NAMALWA (cell line): ENCODE data around the gene RPAP3.

ENCODE experiments used
- DNase-seq: peaks from one replicate; pipeline ENCODE4 v3.0.0-alpha.2; 2015; ENCODE audit warnings: low spot score

RPAP3 gene, protein sequence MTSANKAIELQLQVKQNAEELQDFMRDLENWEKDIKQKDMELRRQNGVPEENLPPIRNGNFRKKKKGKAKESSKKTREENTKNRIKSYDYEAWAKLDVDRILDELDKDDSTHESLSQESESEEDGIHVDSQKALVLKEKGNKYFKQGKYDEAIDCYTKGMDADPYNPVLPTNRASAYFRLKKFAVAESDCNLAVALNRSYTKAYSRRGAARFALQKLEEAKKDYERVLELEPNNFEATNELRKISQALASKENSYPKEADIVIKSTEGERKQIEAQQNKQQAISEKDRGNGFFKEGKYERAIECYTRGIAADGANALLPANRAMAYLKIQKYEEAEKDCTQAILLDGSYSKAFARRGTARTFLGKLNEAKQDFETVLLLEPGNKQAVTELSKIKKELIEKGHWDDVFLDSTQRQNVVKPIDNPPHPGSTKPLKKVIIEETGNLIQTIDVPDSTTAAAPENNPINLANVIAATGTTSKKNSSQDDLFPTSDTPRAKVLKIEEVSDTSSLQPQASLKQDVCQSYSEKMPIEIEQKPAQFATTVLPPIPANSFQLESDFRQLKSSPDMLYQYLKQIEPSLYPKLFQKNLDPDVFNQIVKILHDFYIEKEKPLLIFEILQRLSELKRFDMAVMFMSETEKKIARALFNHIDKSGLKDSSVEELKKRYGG

DNA sequence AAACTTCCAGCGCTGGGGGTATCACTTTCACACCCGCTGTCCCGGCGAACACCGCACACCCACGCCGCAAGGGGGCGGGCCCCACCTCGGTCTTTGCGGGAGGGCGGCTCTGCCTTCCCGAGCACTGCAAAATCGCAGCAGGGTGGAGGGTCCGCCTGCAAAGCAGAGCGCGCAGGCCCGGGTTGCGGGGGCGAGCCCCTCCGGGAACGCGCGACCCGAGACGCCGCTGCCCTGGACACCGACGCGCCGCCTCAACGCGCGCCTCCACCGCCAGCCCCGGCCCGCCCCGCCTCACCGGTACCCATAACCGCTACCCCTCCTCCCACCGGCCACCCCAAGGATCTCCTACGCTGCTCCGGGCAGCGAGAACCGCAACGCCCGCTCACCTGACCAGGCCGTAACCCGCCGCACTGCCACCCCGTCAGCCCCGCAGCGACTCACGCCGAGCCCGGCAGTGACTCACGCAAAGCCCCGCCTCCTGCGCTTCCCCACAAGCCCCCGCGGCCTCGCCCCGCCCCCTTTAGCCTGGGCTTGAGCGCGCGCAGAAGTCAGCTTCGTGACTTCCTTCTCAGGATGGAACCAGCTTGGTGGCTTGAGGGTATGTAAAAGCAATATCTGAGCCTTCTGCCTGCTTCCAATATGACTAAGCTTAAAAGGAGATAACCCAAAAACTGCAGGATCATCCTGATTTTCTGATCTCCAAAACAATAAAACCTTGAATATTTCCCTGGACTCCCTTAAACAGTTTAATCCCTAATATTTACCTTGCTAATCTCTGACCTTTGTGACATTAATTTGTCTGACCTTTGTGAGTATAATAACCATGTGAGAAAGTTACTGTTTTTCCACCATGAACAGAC, at the start of gene RPAP3:
RPAP3 (minus strand) TSS at position 465 of the 860 bp plus-strand sequence. CDS start 3,190 bp downstream, outside the sequence.
- DNase-seq: peak; percentile 96

DNA sequence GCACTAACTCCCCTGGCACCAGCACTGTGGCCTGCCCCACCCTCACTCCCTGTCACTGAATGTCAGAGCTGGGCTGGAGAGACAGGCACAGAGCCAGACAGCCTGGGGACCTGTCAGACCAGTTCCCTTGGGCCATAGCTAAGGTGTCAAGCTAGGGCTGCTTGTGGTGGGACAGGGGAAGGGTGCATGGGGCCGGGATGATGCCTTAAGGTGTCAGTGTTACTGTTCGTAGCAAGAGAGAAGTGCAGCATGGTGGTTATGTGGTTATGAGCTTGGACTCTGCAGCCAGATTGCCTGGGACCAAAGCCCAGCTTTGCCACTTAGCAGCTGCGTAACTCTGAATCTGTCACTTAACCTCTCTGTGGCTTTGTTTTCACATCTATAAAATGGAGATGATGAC, 49.1 kb upstream of the RPAP3 start:
- DNase-seq: no peak

DNA sequence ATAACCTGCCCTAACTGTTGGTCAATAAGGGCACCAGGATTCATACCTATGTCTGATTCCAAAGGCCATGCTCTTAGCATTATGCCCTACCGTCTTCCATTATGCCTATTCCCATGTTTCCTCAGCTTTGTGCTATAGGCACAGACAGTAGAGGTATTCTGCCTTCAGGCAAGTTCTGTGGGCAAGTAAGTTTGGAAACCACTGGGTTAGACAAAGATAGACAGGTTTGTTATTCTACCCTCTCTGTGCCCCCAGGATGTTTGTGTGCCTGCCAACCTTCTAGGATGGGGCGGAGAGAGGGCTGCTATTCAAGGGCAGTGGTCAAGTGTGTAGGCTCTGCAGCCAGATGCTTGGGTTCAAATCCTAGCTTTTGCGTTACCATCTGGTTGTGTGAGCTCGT, 48.3 kb upstream of the RPAP3 start:
- DNase-seq: no peak

DNA sequence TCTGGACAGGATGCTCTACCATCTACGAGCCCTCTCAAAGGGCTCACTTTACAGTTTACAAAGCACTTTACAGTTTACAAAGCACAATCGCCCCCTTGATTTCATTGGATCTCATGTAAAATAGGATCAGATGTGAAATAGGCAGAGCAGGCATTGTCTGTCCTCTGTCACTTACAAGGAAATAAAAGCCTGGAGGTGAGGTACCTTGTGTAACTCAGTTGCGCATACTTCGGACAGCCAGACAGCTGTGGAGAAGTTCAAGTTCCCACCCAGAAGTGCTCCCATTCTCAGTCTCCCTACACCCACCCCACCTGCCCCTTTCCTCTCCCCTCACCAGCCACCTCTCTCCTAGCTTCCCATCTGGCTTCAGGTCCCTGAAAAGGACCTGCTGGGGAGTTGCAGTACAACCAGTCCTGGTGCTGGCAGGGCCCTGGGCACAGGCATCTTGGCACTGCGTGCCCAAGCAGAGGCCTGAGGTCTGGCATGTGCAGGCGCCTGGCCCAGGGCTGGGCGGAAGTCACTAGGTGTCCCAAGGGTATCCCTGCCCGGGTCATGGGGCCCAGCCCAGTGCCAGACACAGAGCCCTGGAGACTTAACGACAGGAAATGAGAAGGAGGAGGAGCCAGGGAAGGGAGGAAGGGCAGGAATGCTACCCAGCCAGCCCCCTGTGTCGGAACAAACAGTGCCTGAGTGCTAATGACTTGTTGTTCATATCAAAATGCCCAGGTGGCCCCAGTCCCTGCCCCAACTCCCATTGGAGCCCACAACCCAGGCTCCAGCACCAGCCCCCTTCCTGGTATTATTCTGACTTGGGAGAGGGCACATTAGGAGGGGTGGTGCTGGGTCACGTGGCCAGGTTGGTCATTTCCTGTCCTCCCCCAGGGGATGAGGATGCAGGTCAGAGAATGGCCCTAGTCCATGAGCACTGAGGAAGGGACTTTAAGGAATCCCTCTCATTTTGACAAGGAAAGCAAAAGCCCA, 47.5 kb upstream of the RPAP3 start:
- DNase-seq: no peak

DNA sequence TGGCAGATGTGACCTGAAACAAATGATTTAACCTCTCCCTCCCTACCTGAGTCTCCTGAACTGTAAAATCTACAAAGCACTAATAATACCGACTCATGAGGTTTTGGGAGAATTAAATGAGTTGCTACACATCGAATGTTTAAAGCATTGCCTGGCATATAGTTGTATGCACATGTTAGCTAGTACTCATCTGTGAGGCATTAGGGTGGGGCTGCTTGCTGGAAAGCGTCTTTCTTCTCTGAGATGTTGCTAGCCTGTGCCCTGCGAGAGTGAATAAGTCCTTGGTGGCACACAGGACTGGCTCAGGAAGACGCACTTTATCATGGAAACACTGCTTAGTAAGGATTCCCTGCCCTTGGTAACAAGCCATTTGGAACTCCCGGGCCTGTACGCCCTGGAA, 46.7 kb upstream of the RPAP3 start:
- DNase-seq: no peak

DNA sequence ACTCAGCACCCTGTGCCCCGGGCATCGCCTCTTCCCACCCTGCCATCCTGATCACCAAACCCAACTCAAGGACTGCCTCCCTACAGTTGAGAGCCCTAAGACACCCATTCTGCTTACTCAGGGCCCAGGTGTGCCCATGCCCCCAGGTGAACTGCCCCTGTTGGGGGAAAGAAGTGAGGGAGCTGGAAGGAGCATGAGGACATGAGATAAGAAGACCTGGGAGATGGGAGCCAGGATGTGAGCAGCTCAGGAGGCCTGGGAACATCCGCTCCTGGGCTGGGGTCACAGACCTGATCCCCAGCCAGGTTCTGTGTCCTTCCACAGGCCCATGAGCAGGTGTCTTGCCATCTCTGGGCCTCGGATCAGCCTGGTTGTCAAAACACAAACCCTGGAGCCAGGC, 46.3 kb upstream of the RPAP3 start:
- no peak for DNase-seq

DNA sequence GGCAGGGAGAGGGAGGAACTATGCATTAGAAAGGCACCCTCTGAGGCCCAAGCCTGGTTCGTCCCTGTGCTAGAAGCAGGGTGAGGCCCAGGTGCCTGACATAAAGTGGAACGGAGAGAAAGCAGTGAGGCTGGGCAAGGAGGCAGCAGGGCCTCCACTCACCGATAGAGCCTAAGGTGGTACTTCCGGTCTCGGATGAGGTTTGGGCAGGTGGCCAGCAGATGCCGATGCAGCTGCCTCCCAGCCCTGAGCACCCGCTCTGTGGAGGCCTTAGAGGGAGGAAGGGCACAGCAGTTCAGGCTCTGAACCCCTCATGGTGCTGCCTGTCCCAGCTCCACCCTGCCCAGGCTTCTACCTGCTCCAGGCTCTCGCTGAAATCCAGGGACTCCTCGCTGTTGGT, 45.7 kb upstream of the RPAP3 start:
- no peak for DNase-seq

DNA sequence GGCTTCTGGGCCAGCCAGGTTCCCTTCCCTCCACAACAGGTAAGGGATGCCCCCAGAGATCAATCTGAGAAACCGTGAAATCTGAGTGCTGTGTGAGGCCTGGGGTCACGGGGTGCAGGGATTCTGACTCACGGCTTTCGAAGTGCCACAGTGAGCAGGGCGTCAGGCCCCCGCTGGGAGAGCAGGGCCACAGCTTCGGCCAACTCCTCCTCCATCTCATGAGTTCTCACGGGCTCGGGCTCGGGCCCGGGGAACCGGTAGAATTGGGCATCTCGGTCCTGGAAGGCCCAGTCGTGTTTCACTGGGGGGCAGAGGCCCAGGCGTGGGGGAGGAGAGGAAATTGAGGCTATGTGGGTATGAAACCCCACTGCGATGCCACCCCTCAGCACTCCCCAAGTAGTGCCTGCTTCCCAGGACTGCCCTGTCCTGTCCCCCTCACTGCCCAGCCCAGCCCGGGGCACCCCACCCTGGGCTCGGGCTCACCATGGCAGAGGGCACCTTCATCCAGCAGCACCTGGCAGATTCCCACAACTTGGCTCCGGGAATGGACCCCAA, 45.2 kb upstream of the RPAP3 start:
- DNase-seq: no peak

DNA sequence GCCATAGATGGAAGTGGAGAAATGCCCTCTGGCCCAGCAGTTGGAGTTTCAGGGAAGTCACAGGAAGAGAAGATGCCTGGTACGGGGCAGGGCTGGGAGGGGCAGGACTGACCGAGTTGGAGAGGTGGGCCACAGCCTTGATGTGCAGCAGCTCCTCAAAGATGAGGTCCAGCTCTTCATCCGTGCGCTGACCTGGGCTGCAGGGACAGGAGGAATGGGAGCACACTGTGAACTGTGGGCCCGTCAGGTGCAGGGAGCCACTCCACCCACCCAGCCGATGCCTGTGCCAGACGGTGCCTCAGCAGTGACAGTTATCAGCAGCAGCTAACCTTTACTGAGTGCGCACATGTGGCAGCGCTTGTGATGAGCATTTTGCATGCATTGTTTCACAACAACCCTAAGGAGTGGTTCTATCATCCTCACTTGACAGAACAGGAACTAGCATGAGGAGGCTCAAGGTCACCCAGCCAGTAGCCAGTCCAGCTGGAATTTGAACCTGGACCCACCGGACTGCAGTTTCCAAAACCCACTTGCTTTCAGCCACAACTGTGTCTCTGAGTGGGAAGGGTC, 44.5 kb upstream of the RPAP3 start:
- DNase-seq: no peak

DNA sequence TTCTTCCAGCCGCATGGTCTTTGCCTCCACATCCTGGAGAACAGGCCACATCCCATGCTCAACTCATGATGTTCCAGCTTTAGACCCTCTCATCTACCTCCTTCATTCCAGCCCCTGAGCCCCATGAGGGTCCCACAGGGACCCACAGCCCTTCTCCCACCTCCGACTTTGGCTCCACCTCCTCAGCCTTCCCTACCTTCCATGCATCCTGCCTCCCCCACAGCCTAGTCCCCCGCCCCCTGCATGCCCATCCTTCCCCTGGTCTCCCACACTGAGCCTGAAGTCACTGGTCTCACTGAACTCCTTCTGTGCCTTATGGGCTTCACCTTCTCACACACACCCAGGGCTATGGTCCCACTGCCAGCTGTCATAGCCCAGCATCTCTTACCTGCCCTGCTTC, 43.1 kb upstream of the RPAP3 start:
- no peak for DNase-seq

DNA sequence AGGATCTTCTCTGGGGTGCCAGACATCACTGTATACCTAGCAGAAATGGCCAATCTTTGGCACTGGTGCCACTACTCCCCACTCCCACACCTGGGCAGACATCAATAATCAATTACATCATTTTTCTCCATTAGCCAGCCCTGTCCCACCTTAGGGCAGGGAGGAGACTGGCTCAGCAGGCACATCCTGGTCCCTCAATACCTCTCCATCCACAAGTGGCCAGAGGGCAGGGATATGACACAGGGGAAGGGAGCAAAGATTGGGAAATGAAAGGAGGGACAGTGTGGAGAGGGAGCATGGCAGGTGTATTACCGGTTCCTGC, 42.6 kb upstream of the RPAP3 start:
- no peak for DNase-seq

DNA sequence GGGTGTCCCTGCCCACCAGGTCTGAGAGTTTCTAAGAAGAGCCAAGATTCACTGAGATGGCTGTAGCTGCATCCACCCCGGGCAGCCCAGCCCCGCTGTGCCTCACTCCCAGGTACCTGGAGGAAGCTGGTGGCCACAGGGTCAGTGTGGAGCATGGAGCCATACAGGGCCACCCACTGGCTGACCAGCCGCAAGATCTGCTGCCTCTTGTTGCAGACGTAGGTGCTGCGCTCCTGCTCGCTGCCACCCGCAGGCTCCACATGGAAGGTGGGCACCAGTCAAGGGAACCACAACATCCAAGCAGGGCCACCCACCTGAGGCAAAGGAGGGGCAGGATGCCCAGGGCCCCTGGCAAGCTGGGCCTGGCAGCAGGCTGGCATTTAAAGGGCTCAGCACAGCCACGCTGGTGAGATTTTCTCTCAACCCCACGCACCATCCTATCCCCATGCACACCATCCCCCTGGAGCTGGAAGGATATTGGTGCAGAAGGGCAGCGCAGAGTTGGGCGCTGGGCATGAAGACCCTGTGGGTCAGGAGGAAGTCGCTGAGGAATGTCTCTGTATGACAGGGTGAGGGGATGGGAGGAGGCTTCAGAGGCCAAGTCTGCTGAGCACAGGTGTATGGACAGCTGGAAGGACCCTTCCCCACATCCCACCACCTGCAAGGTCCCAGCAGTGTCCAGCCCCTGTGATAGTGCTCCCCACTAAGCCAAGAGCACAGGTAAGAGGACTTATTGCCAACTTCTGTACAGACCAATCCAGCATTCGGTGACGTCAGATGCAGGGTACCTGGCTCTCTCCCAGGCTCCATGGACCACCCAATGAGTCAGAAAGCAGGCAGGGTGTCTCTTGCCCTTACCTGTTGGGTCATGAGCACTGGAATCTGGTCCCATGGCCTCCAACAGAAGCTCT, 42.0 kb upstream of the RPAP3 start:
- no peak for DNase-seq

DNA sequence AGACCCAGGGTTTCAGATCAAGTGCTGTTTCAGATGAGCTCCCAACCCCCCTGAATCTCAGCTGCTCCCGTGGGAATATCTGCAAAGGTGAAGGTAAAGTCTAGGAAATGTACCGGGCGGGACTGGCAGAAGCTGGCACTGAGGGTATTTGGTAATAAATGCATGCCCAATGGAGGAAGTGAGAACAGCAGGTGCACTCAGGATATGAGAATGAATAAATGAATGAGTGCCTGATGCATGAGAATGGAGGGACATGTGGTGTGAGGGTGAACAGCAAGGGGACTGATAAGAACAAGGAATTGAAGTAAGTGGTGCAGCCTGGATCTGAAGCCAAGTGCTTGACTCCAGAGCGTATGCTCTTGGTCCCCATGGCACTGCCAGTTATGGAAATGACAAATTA, 41.3 kb upstream of the RPAP3 start:
- DNase-seq: peak; percentile 60

DNA sequence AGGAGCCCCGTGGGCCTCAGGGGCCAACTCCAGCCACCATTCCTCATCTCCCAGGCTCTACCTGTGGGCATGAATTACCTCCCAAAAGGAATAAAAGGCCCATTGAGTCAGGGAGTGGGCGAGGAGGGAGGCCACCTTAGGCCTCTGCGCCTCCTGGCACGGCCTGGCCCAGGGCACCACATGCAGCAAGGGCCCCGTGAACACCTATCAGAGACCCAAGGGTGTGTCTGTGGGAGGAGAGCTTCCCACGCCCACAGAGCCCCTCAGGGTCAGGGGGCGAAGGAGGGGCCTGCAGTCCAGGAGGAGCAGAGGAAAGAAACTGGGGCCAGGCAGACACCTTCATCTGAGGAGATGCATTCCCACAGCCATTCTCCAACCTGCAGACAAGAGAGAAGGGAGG, 40.7 kb upstream of the RPAP3 start:
- DNase-seq: no peak

DNA sequence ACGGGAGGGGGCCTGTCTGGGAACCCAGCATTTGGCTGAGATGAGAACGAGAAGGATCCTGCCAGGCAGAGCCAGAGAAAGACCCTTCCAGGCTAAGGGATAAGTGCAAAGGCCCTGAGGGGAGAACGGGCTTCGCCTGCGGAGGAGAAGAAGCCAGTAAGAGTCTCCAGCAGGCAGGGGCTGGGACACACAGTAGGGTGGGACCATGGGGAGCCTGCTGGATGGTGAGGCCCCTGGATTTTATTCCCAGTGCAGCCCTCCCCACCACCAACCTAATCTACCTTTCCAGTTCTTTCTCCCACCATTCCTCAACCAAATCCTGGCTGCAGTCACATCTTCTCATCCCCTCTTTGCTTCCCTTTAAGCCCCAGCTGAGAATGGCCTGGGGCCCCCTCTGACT, 40.2 kb upstream of the RPAP3 start:
- no peak for DNase-seq

DNA sequence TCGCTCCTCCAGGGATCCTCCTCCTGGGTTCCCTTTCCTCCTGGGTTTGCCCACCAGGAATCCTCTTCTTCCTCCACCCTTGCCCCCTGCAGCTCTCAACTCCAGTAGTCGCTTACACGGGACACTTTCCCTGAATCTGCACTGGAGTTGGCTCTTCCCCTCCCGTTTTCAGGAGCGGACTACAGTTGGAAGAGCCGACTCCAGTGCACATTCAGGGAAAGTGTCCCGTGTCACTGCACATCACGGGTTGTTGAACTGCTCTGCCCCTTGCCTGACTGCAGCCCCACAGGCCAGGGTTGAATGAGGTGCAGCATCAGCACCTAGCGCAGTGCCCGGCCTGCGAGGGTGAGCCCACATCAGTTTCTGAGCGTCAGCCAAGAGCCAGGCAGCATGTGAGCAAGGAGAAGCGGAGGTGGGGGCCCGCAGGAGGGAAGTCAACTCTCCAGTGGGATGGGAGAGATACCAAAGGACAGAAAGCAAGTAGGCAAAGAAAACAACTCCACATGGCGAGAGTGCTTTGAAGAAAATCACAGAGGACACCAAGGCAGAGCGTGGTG, 39.7 kb upstream of the RPAP3 start:
- no peak for DNase-seq

DNA sequence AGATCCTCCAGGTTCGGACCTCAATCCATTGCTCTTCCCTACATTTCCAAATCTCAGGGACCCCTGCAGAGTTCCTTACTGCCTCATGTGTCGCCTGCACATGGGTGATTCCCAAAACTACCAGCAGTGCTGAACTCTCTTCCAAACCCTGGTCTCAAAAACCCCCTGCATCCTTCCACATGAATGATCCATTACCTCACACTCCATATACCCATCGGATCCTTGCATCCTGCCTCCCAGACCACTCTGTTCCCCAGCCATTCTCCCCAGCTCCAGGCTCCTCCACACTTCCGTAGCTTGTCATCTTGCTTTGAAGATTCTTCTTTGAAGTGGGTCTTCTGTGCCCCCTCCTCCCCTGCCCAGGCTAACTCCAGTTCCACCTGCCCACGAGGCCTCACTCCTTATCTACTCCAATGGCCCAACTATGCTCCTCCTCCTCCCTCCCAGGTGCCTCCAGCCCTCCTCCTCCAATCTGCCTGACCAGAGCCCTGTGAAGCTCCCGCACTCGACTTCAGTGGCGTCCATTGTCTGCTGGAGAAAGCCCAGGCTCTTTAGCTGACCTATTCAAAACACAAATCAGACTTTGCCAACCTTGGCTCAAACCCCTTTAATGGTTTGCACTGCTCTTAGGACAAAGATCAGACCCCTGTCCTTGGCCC, 39.1 kb upstream of the RPAP3 start:
- DNase-seq: no peak

DNA sequence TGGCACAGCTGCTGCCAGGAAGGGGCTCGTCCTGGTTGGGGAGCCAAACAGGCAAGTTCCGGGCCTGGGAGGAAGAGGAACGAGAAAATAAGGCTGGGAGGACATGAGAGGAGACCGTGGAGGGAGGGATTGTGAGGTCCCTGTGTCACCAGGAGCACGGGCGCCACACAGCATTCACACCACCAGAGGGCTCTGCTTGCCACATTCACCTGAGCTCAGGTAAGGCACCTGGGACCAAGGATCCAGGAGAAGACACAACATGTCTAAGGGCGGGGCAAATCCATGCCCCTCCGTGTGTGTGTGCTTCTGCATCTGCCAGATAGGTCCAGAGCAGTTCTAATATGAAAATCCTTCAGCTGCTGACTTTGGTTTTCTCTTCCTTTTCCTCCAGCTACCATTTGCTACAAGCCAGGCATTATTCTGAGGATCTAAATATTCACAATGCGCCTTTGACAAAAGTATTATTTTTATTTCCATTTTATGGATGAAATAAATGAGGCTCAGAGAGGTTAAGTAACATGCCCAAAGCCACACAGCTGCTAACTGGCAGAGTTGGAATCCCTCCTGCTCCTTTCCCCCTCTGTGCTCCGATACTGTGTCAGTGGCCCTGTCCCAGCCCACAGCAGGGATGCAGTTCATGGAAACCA, 38.3 kb upstream of the RPAP3 start:
- DNase-seq: no peak
